ENCODE data around the gene FOXP4. TPM values are rescaled to one million over a fixed set of nuclear protein-coding genes. Genes with fewer than 3 reads are reported as not detected.

Gene FOXP4
- total and polyA plus RNA-seq, 2 of the 13 experiments (the other 11 are each of a cell fraction or from before 2014, with no cell fraction given), result 11.0 to 12.4 TPM

DNA sequence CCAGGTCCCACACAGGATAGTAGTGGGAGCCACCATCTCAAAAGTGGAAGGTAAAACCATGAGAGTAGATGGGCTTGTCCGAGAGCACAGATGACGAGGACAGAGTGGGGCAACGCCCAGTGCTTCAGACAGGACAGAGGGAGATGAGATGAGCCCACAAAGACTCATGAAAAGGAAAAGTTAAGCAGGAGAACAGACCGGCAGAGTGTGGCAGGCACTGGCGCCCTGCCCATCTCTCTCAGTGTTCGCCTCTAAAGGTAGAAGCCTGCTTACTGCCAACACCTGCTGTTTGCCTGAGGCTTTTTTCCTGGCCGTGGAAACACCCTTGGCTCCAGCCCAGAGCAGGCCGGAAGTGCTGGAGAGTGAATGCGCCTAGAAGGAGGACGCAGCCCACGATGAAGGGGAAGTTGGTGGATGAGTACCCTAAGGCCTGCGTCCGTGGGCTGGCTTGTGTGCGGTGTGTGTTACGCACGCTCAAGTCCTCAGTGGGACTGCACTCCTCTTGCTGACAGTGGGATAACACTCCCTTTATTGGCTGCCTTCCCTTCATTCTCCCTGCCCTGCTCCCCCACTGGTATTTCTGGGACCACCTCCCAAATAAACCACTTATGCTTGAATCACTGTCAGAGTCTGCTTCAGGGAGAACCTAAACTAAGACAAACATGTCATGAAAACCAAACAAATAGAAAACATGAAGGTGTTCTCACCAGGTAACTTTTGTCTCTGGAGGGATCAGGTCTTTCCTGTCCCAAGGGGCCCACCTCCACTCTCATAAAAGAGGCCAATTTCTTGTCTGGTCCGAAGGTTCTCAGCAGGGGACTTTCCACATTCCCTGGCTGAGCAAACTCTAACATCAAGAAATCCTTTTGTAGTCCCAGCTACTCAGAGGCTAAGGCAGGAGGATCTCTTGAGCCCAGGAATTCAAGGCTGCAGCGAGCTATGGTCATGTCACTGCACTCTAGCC, 9.1 kb upstream of the FOXP4 start (continued):
- TF ChIP-seq ZNF225 (CRISPR knock-in tag; IDR thresholded peaks at IDR 0.05), result no peak
- TF ChIP-seq ZNF644 (CRISPR knock-in tag; IDR thresholded peaks at IDR 0.05; ENCODE audit: low read depth), result no peak
- no peak for TF ChIP-seq ZNF549 (CRISPR knock-in tag; IDR thresholded peaks at IDR 0.05)
- TF ChIP-seq RORA (CRISPR knock-in tag; IDR thresholded peaks at IDR 0.05), result no peak
- no peak for TF ChIP-seq SRF (IDR thresholded peaks at IDR 0.05; ENCODE audit: low read depth, low read length)
- 0 out of 2 replicates have a peak, but pooled peaks have one; percentile 28 for TF ChIP-seq BCL3 (CRISPR knock-in tag; IDR thresholded peaks at IDR 0.05)

- no peaks in the 10 kb centered on the region for H3K9me3 ChIP-seq (ENCODE audit: low read length)
- peaks cover 37% of the 10 kb centered on the region for H3K4me1 ChIP-seq (ENCODE audit: insufficient read depth, low read length)
- FAIRE-seq (no peak), ATAC-seq (peak; percentile 80), DNase-seq (ENCODE audit: low spot score) (no peak)
- 73% methylated on average over 2 of the region's 2 CpGs for WGBS (ENCODE audit: low lambda C conversion rate)
- ChIA-PET CTCF (ENCODE audit: low intra/inter-chr PET ratio, low total read pairs) (no interaction called here), POLR2A (interaction anchor here (1.0 to 3.9 kb wide), 7 partner anchors 10 to 79 kb away, joined by 3 to 38 read pairs (median 16); no protein-coding TSS in a partner anchor)
- H4K20me1 ChIP-seq (ENCODE audit: insufficient read depth, low read length), result no peaks in the 10 kb centered on the region
- BruUV-seq (replicated peaks), result no TSS peak
- no peaks in the 10 kb centered on the region; a peak in 1 of 5 replicates for H3K36me3 ChIP-seq (replicated peaks in 1 of 2; ENCODE audit: control insufficient read depth in 1 of 2, insufficient read depth in 2 of 2, low read length in 2 of 2)
- H2AFZ ChIP-seq (ENCODE audit: low read length), result no peak overlapping the region
- H3K4me3 ChIP-seq (replicated peaks in 1 of 3; ENCODE audit: insufficient read depth in 1 of 3, low read depth in 2 of 3, low read length in 3 of 3), result no peak overlapping the region
- in situ Hi-C loops (cut with HindIII; ENCODE audit: extremely low pct_ligation_motif_present, low pct_unique_long_range_greater_than_20kb) (no loop called here), intact Hi-C loops (cut with micrococcal nuclease; ENCODE audit: unreplicated experiment) (no loop called here)
- no peak overlapping the region for H3K27ac ChIP-seq (ENCODE audit: extremely low read length, insufficient read depth, low read length)
- H3K9ac ChIP-seq (ENCODE audit: insufficient read depth, low read depth, low read length), result no peak overlapping the region
- H3K79me2 ChIP-seq (ENCODE audit: insufficient read depth, low read length), result peaks cover 2% of the 10 kb centered on the region
- H3K27me3 ChIP-seq (ENCODE audit: control insufficient read depth in 1 of 2, insufficient read depth in 2 of 2, low read length in 2 of 2), result no peaks in the 10 kb centered on the region
- no peak overlapping the region; the same call in 1 of the 2 replicates for H3K4me2 ChIP-seq (ENCODE audit: low read depth, low read length)
- peak; percentile 65; the same call in 1 of the 2 replicates for TF ChIP-seq EED (CRISPR knock-in tag; IDR thresholded peaks at IDR 0.05)
- TF ChIP-seq KLF16 (CRISPR knock-in tag; IDR thresholded peaks at IDR 0.05), result peak in 1 of 2 experiments; percentile 53; a peak in 1 of 4 replicates
- no peak for TF ChIP-seq ZBTB34 (CRISPR knock-in tag; IDR thresholded peaks at IDR 0.05)
- no peak for TF ChIP-seq FOXA1 (IDR thresholded peaks at IDR 0.05)
- TF ChIP-seq FOXA1 (CRISPR knock-in tag; IDR thresholded peaks at IDR 0.05), result no peak
- TF ChIP-seq GATAD2A (CRISPR knock-in tag; IDR thresholded peaks at IDR 0.05), result peak; percentile 90
- TF ChIP-seq, protein P1, sequence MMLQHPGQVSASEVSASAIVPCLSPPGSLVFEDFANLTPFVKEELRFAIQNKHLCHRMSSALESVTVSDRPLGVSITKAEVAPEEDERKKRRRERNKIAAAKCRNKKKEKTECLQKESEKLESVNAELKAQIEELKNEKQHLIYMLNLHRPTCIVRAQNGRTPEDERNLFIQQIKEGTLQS (CRISPR knock-in tag; IDR thresholded peaks at IDR 0.05), result peak; percentile 79
- no peak for TF ChIP-seq ZNF660 (CRISPR knock-in tag; IDR thresholded peaks at IDR 0.05; ENCODE audit: borderline replicate concordance, low read depth)
Observed at GRCh38 chr6:41538556-41539182, 7.5 kb upstream of the FOXP4 start.

All from HepG2 (cell line).